ENCODE data around the gene GDPD4.

Gene GDPD4

DNA sequence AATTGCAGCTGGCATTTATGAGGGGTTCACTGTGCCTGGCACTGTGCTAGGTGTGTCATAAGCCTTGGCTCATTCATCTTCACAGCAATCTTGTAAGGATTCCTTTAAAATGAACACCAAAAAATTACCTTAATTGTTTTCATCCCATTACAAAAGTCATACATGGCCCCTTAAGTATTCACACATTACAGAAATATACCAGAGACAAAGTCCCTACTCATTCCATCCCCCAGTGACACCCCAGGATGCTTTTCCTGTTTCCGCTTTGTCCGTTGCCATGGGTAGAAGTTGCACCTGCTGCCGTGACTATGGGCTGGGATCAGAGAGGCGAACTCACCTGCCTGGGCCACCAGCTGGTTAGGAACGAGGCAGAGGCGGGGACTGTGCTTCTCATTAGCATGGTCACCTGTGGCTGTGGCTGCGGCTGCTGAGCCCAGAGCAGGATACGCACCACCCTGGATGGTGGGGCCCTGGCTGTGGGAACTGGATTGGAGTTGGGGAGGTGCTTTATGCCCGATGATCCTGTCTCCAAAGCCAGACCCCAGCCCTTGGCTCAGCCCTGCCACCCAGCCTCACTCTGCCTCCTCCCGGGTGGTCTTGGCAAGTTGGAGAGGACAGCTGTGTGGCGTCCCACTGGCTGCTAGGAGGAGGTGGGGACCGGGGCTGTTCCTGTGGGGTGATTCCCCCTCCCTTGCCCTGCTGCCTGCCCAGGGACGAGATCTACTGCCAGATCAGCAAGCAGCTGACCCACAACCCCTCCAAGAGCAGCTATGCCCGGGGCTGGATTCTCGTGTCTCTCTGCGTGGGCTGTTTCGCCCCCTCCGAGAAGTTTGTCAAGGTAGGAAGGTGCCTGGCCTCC, 112.6 kb downstream of the GDPD4 start:
- Mint-ChIP-seq H3K27ac (no peak overlapping the region), H3K4me1 (ENCODE audit: low read depth) (no peaks in the 10 kb centered on the region), H3K9me3 (no peaks in the 10 kb centered on the region), H3K27me3 (ENCODE audit: low read depth) (no peaks in the 10 kb centered on the region), H3K36me3 (ENCODE audit: low read depth) (no peaks in the 10 kb centered on the region), H3K4me3 (no peak overlapping the region)

DNA sequence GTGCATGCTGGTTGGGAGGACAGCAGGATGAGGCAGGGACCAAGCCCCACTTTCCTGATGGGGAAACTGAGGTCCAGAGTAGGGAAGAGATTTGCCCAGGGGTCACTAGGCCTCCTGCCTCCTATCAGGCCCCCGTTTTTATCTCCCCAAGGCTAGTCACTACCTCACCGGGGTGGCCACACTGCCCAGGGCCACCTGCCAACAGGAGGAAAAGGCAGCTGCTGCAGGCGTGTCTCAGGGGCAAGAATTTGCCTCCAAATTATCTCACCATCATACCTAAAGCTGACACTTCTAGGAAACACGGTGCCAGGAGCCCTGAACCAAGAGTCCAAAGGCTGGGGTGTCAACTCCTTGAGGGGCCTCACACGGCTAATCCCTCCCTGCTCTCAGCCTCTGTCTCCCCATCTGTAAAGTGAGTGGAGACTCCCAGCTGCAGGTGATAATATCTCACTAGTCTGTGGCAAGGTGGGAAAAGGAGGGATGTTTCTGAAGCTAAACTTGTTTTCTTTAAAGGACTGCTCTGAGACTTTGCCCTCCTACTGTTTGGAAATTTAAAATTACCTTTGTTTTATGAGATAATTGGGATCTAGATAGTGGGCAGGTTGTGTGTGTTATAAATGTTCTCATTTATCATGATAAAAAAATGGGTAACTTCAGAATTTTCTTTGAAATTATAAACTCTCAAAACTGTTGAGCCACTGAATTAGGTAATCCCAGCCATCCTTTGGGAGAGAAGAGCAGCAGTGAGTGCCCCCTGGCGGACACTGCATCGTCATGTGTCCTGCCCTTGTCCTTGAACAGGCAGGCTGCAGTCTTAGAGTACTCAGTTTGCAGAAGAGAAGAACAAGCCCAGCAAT, 113.5 kb downstream of the GDPD4 start:
- H3K4me3 Mint-ChIP-seq = no peak overlapping the region
- no peak overlapping the region for H3K27ac Mint-ChIP-seq
- H3K27me3 Mint-ChIP-seq (ENCODE audit: low read depth) = no peaks in the 10 kb centered on the region
- H3K4me1 Mint-ChIP-seq (ENCODE audit: low read depth) = no peaks in the 10 kb centered on the region
- no peaks in the 10 kb centered on the region for H3K36me3 Mint-ChIP-seq (ENCODE audit: low read depth)
- no peaks in the 10 kb centered on the region for H3K9me3 Mint-ChIP-seq

DNA sequence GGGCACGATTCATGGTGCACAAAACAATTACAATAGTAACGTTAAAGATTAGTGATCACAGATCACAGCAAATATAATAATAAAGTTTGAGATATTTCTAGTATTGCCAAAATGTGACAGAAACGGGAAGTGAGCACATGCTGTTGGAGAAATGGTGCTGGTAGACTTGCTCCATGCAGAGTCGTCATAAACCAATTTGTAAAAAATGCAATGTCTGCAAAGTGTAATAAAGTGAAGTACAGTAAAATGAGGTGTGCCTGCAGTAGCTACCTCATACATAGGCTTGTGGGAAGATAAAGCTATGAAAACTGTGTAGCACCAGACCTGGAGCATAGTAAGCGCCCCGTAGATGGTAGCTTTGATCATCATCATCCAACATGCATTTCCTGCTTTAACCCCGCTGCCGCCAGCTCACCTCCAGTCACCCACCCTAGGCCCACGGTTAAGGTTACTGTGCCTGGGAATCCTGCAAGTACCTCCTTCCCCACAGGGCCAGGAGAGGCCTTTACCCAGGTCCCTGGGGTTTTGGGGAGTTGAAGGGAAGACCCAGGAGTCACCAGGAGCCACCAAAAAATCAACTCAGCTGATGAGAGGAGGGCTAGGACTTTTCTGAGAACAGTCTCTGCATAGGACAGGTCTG, 114.3 kb downstream of the GDPD4 start:
- H3K27me3 Mint-ChIP-seq (ENCODE audit: low read depth) = no peaks in the 10 kb centered on the region
- no peaks in the 10 kb centered on the region for H3K9me3 Mint-ChIP-seq
- H3K36me3 Mint-ChIP-seq (ENCODE audit: low read depth) = no peaks in the 10 kb centered on the region
- no peak overlapping the region for H3K4me3 Mint-ChIP-seq
- no peaks in the 10 kb centered on the region for H3K4me1 Mint-ChIP-seq (ENCODE audit: low read depth)
- H3K27ac Mint-ChIP-seq = no peak overlapping the region

DNA sequence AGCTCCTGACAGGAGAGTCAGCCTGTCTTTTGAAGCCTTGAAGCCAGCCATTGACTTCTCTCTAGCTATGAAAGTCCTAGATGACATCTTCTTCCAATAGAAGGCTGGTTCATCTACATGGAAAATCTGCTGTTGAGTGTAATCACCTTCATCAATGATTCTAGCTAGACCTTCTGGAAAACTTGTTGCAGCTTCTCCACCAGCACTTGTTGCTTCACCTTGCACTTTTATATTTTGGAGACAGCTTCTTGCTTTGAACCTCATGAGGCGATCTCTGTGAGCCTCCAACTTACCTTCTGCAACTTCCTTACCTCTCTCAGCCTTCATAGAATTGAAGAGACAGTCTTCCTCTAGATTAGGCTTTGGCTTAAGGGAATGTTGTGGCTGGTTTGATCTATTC, 115.2 kb downstream of the GDPD4 start:
- Mint-ChIP-seq H3K27ac (no peak overlapping the region), H3K4me1 (ENCODE audit: low read depth) (no peaks in the 10 kb centered on the region), H3K9me3 (no peaks in the 10 kb centered on the region), H3K4me3 (no peak overlapping the region), H3K27me3 (ENCODE audit: low read depth) (no peaks in the 10 kb centered on the region), H3K36me3 (ENCODE audit: low read depth) (no peaks in the 10 kb centered on the region)

DNA sequence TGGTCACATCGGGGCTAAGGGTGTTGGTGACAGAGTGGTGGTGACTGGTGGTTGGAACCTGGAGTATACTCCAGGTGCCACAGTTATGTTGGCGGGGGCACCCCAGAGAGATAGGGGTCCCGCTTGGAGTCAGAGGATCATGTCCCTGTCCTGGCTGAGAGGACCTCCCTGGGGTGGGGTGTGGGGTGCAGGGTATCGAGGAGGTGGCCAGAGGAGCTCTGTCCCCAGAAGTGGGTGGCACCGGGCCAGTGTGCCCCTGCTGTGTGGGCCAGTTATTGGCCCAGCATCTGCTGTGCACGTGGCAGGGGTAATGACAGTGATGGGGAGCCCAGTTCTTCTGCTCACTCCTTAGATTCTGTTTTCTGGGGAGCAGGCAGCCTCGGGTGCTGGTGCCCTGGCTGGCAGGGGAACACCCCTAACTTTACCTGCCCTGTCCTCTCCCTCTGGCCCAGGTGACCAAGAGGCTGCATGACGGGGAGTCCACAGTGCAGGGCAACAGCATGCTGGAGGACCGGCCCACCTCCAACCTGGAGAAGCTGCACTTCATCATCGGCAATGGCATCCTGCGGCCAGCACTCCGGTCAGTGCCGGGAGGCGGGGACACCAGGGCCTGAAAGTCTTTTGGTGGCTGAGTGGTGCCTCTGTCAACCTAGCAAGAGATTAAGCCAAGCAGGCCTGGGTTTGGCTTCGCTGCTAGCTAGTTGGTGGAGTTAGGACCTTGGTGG, 117.2 kb downstream of the GDPD4 start:
- H3K4me3 Mint-ChIP-seq = no peak overlapping the region

DNA sequence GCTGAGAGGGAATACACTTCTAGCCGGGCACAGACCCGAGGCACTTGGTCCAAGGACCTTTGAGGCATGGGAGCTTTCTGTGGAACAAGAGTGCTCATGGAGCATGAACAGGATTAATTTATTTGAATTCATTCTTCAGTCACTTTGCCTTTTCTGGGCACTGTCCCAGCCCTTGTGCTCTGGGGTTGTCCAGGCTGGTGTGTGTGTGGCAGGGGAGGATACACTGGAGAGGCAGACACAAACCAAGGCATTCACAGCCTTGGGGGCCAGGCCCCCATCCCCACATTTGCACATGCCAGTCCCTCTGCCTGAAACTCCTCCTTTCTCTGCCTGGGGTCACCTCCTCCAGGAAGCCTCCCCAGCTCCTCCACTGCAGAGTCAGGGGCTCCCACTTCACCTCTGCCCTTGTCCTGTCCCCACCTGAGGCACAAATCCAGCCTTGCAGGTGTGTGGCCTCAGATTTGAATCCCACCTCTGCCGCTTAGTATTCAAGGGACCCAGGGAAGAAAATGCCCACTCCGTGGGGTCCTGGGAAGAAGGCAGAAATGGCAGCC, 118.0 kb downstream of the GDPD4 start:
- H3K9me3 Mint-ChIP-seq = no peaks in the 10 kb centered on the region
- H3K27ac Mint-ChIP-seq = no peak overlapping the region

More for the DNA sequence above, 117.2 kb downstream of the GDPD4 start:
- Mint-ChIP-seq H3K36me3 (ENCODE audit: low read depth) (no peaks in the 10 kb centered on the region), H3K27me3 (ENCODE audit: low read depth) (no peaks in the 10 kb centered on the region), H3K9me3 (no peaks in the 10 kb centered on the region), H3K27ac (no peak overlapping the region), H3K4me1 (ENCODE audit: low read depth) (no peaks in the 10 kb centered on the region)

DNA sequence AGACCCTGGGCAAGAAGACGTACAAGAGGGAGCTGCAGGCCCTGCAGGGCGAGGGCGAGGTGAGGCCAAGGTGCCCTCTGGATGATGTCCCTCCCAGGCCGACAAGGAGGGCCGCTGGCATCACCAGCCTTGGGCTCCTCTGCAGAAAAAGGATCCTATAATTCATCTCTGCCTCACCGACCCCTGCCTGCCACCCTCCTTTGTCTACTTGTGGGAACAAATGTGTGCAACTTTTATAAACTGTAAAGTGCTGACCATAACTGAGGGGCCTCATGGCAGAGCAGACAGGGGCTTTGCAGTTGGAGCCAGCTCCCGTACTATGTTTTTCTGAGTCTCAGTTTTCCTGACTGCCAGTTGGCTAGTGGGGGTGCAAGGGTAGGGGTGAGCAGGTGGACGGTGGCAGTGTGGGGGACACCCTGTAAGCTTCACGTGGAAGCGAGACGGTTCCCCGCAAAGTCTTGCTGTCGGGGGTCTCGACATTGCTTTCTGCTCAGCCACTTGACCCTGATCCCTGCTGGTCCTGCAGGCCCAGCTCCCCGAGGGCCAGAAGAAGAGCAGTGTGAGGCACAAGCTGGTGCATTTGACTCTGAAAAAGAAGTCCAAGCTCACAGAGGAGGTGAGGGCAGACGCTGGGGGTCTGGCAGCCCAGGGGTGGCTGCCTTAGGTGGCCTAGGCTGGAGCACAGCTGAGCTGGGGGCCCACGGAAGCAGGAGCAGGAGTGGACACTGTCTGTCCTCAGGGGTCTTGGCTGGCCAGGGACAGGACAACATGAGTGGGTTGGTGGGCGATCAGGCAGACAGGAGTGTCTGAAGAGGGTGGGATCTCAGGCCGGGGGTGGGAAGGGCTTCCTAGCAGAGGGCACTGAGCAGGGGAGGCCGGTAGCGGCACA, 118.7 kb downstream of the GDPD4 start:
- no peaks in the 10 kb centered on the region for H3K4me1 Mint-ChIP-seq (ENCODE audit: low read depth)
- no peaks in the 10 kb centered on the region for H3K9me3 Mint-ChIP-seq
- H3K27me3 Mint-ChIP-seq (ENCODE audit: low read depth) = no peaks in the 10 kb centered on the region
- no peaks in the 10 kb centered on the region for H3K36me3 Mint-ChIP-seq (ENCODE audit: low read depth)
- no peak overlapping the region for H3K4me3 Mint-ChIP-seq
- H3K27ac Mint-ChIP-seq = no peak overlapping the region

More for the DNA sequence above, 118.0 kb downstream of the GDPD4 start:
- Mint-ChIP-seq H3K4me1 (ENCODE audit: low read depth) (no peaks in the 10 kb centered on the region), H3K27me3 (ENCODE audit: low read depth) (no peaks in the 10 kb centered on the region), H3K36me3 (ENCODE audit: low read depth) (no peaks in the 10 kb centered on the region), H3K4me3 (no peak overlapping the region)

DNA sequence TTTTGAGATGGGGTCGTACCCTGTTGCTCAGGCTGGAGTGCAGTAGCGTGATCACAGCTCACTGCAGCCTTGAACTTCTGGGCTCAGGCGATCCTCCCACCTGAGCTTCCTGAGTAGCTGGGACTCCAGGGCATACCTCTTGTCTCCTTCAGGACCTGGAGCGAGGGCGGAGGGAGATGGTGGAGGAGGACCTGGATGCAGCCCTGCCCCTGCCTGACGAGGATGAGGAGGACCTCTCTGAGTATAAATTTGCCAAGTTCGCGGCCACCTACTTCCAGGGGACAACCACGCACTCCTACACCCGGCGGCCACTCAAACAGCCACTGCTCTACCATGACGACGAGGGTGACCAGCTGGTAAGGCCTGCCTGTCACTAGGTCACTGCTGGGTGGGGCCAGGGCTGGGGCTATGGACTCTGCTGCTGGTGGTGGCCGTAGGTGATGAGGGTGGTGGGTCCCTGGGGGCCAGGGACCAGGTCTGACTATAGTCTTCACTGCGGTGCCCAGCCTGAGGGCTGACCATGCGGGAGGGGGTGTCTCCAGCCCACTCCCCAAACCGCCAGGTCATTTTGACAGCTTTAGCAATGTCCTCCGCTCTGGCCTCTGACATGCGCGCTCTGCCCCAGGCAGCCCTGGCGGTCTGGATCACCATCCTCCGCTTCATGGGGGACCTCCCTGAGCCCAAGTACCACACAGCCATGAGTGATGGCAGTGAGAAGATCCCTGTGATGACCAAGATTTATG, 119.5 kb downstream of the GDPD4 start:
- Mint-ChIP-seq H3K36me3 (ENCODE audit: low read depth) (no peaks in the 10 kb centered on the region), H3K4me1 (ENCODE audit: low read depth) (no peaks in the 10 kb centered on the region), H3K27me3 (ENCODE audit: low read depth) (no peaks in the 10 kb centered on the region), H3K27ac (no peak overlapping the region), H3K9me3 (no peaks in the 10 kb centered on the region), H3K4me3 (no peak overlapping the region)

DNA sequence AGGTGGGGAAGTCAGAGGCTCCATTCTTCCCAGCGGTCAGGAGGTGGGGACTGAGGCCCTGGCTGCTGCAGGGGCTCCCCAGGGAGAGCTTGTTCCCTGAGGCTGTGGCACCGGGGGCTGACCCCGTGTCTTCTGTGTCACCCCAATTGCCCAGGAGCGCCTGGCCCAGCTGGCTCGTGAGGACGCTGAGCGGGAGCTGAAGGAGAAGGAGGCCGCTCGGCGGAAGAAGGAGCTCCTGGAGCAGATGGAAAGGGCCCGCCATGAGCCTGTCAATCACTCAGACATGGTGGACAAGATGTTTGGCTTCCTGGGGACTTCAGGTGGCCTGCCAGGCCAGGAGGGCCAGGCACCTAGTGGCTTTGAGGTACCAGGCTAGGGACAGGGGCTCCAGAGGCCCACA, 120.3 kb downstream of the GDPD4 start:
- Mint-ChIP-seq H3K27ac (no peak overlapping the region), H3K4me3 (no peak overlapping the region), H3K9me3 (no peaks in the 10 kb centered on the region), H3K36me3 (ENCODE audit: low read depth) (no peaks in the 10 kb centered on the region), H3K27me3 (ENCODE audit: low read depth) (no peaks in the 10 kb centered on the region), H3K4me1 (ENCODE audit: low read depth) (no peaks in the 10 kb centered on the region)

DNA sequence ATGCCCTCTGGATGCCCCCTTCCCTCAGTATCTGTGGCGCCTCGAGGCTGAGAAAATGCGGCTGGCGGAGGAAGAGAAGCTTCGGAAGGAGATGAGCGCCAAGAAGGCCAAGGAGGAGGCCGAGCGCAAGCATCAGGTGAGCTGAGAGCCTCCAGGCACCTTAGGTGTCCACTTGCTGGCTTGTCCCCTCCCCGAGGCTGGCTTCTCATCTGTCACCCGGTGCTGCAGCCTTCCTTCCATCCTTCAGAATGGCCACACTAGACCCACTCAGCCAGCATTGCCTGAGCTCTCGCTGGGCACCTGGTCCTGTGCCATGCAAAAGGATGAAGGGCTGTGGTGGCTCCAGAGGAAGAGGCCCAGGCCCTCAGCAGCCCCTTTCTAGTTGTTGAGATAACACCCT, 121.1 kb downstream of the GDPD4 start:
- no peaks in the 10 kb centered on the region for H3K9me3 Mint-ChIP-seq
- no peaks in the 10 kb centered on the region for H3K27me3 Mint-ChIP-seq (ENCODE audit: low read depth)
- no peaks in the 10 kb centered on the region for H3K4me1 Mint-ChIP-seq (ENCODE audit: low read depth)
- no peaks in the 10 kb centered on the region for H3K36me3 Mint-ChIP-seq (ENCODE audit: low read depth)
- H3K4me3 Mint-ChIP-seq = no peak overlapping the region
- H3K27ac Mint-ChIP-seq = no peak overlapping the region

DNA sequence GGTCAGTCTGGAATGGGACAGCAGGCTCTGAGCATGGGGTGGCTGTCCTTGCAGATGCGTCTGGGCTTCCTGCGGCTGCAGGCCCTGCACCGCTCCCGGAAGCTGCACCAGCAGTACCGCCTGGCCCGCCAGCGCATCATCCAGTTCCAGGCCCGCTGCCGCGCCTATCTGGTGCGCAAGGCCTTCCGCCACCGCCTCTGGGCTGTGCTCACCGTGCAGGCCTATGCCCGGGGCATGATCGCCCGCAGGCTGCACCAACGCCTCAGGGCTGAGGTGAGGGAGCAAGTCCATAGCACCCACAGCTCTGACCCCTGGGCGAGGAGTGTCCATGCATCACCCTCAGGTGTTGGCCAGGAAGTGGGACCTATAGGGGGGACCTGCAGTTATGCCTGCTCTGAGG, 121.8 kb downstream of the GDPD4 start:
- no peak overlapping the region for H3K27ac Mint-ChIP-seq
- no peaks in the 10 kb centered on the region for H3K36me3 Mint-ChIP-seq (ENCODE audit: low read depth)
- no peaks in the 10 kb centered on the region for H3K27me3 Mint-ChIP-seq (ENCODE audit: low read depth)
- H3K4me1 Mint-ChIP-seq (ENCODE audit: low read depth) = no peaks in the 10 kb centered on the region
- H3K4me3 Mint-ChIP-seq = no peak overlapping the region
- no peaks in the 10 kb centered on the region for H3K9me3 Mint-ChIP-seq

DNA sequence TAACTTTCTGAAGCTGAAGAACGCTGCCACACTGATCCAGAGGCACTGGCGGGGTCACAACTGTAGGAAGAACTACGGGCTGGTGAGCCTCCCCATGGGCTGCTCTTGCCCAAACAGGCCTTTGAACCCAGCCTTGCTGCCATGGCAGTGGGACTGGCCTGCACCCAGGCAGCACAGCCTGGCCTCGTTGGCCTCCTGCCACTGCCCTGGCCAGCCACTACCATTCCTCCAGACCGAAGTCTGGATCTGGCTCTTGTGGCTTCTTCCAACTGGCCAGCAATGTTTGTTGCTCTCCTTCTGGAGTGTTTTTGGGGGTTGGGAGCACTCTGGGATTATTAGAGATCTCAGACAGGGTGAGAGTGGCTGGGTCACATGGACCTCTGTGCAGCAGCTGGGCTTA, 122.4 kb downstream of the GDPD4 start:
- H3K4me3 Mint-ChIP-seq = no peak overlapping the region
- no peaks in the 10 kb centered on the region for H3K27me3 Mint-ChIP-seq (ENCODE audit: low read depth)
- no peak overlapping the region for H3K27ac Mint-ChIP-seq
- no peaks in the 10 kb centered on the region for H3K9me3 Mint-ChIP-seq
- H3K4me1 Mint-ChIP-seq (ENCODE audit: low read depth) = no peaks in the 10 kb centered on the region
- no peaks in the 10 kb centered on the region for H3K36me3 Mint-ChIP-seq (ENCODE audit: low read depth)

DNA sequence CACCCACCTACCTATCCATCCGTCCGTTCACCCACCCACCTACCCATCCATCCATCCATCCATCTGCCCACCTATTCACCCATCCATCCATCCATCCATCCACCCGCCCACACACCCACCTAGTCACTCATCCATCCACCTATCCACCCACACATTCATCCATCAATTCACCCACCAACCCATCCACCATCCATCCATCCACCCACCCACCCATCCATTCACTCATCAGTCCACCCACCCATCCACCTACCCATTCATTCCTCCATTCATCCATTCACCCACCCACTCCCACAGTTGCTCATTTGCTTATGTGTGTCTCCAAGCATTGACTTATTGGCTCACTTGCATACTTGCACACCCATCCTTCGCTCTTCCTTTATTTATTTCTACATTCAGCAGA, 123.3 kb downstream of the GDPD4 start:
- H3K9me3 Mint-ChIP-seq = no peaks in the 10 kb centered on the region
- no peaks in the 10 kb centered on the region for H3K36me3 Mint-ChIP-seq (ENCODE audit: low read depth)
- H3K27me3 Mint-ChIP-seq (ENCODE audit: low read depth) = no peaks in the 10 kb centered on the region
- H3K4me3 Mint-ChIP-seq = no peak overlapping the region
- no peak overlapping the region for H3K27ac Mint-ChIP-seq
- H3K4me1 Mint-ChIP-seq (ENCODE audit: low read depth) = no peaks in the 10 kb centered on the region
